Activated CD8-positive, alpha-beta T cell treated with anti-CD3 and anti-CD28 coated beads, Interleukin-2, amount 10 ng/mL, durations not matched to agents 7 days and 5 days (primary cell): ENCODE results near the gene LRP2. TPM values are rescaled to one million over a fixed set of nuclear protein-coding genes. Genes with fewer than 3 reads are reported as not detected.

ENCODE experiments used
- ATAC-seq: fragments of 150-1000 bp; cut with Tn5 transposase; one replicate; pipeline ENCODE4 v1.10.0; 2021; ENCODE audit warnings: moderate library complexity
- CTCF ChIA-PET: fragments of 350-600 bp; sonication (Branson Sonifier 250); formaldehyde crosslinking; loops from one replicate; lab custom pipeline; 2021; ENCODE audit warnings: antibody characterized with exemption; lab: Charles Lee
- POLR2A ChIA-PET: fragments of 350-600 bp; sonication (Branson Sonifier 250); formaldehyde crosslinking; loops from one replicate; lab custom pipeline; 2021; ENCODE audit warnings: antibody characterized with exemption; lab: Charles Lee
- DNase-seq: peaks from one replicate; pipeline ENCODE4 v3.0.0-alpha.2; 2020
- H3K27ac Mint-ChIP-seq: one replicate; pipeline ENCODE4 v1.8.0; 2021; ENCODE audit warnings: mild to moderate bottlenecking, mixed read lengths
- H3K27me3 Mint-ChIP-seq: one replicate; pipeline ENCODE4 v1.8.0; 2021; ENCODE audit warnings: low read depth, mixed read lengths
- H3K36me3 Mint-ChIP-seq: one replicate; pipeline ENCODE4 v1.8.0; 2021; ENCODE audit warnings: low read depth, mixed read lengths
- H3K4me1 Mint-ChIP-seq: one replicate; pipeline ENCODE4 v1.8.0; 2021; ENCODE audit warnings: low read depth, mixed read lengths
- H3K4me3 Mint-ChIP-seq: one replicate; pipeline ENCODE4 v1.8.0; 2021; ENCODE audit warnings: mild to moderate bottlenecking, mixed read lengths
- H3K9me3 Mint-ChIP-seq: one replicate; pipeline ENCODE4 v1.8.0; 2022; ENCODE audit warnings: mixed read lengths; ENCODE audit not compliant: insufficient read depth
- total RNA-seq, 2 experiments: library from RNA; stranded (reverse); gene quantifications; one replicate each; pipeline ENCODE4 v1.2.3, GENCODE V29; 2021

LRP2 gene
- total RNA-seq, 2 experiments from 2014 or later = 0.03 to 0.21 TPM

DNA sequence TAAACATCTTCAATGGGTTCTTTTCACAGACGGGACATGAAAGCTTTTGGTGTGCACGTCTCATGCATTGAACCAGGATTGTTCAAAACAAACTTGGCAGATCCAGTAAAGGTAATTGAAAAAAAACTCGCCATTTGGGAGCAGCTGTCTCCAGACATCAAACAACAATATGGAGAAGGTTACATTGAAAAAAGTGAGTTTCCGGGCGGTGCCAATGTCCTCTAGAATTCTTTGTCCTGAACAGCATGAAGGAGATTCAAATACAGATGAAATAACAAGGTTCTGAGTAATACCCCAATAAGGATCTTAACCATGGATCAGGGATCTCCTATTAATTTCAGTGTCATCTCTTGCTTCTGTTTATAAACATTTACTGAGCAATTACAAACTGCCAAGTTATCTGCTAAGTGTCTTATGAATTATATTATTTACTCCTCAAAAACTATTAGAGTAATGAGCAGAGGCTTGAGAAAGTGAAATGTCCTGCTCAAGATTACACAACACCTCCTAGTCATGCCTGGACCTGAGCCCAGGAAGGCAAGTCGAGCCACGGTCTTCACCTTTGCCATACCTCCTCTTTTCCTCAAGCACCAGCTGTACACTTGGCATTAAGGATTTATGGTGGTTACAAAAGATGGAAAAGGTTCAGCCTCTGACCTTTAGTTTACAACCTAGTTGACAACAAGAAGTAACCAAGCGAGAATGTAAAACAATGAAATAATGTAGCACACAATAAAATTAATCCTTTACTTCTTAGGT lies 270.4 kb downstream of the LRP2 start:
- no peak for DNase-seq
- CTCF ChIA-PET = no interaction called here
- H3K4me1 Mint-ChIP-seq = peaks cover 18% of the 10 kb centered on the region
- no peaks in the 10 kb centered on the region for H3K9me3 Mint-ChIP-seq
- H3K4me3 Mint-ChIP-seq = no peak overlapping the region
- POLR2A ChIA-PET = no interaction called here
- H3K36me3 Mint-ChIP-seq = peaks cover 2% of the 10 kb centered on the region
- H3K27me3 Mint-ChIP-seq = peaks cover 2% of the 10 kb centered on the region
- no peak overlapping the region for H3K27ac Mint-ChIP-seq
- ATAC-seq = no peak

DNA sequence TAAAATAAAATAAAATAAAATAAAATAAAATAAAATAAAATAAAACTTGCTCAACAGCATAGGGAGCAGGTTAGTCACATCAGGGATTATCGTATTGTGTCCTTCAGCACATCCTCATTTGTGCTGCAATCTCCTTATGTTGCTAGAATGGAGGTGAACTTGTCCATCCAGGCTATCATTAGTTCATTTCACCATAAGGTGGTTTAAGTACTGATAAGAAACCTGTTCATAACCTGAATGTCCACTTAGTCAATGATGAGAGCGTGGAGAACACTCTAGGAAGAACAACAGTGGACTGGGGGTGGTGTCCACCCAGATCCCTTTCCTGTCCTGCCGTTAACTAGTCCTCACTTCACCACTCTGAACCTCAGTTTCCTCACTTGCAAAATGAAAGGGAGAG lies 271.1 kb downstream of the LRP2 start:
- Mint-ChIP-seq H3K27me3 (peaks cover 2% of the 10 kb centered on the region), H3K27ac (no peak overlapping the region), H3K9me3 (no peaks in the 10 kb centered on the region), H3K4me3 (no peak overlapping the region), H3K36me3 (peaks cover 2% of the 10 kb centered on the region), H3K4me1 (peaks cover 12% of the 10 kb centered on the region)
- CTCF ChIA-PET = no interaction called here
- ATAC-seq (no peak), DNase-seq (no peak)
- POLR2A ChIA-PET = no interaction called here

DNA sequence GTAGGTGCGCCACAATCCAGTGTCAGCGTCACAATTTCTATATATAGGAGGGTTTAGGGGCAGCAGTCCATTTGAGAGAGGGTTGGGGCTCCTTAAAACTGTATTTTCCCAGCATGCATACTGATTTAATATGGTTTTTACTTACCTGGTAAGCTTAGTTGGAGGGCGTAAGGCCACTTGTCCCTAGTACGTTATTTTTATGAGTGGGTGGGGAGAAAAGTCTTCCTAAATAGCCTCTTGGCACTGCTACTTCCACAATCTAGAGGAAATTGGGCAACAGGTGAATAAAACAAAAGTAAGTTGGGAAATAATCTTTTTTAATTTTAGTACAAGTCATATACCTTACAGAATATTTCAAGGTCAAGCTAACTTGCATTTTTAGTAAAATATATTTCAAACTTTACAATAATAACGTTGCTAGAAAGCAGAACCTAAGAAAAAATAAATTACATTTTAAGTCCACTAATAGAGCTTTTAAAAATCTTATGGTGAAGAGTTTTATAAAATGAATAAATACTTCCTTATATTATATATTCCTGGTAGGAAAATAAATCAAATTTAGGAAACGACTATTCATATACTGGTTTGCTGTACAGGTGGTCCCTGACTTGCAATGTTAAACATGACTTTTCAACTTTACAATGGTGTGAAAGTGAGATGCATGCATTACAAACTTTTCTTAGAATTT lies 272.1 kb downstream of the LRP2 start:
- DNase-seq (no peak), ATAC-seq (no peak)
- H3K36me3 Mint-ChIP-seq = peaks cover 2% of the 10 kb centered on the region
- H3K27me3 Mint-ChIP-seq = peaks cover 6% of the 10 kb centered on the region
- POLR2A ChIA-PET = no interaction called here
- no peak overlapping the region for H3K4me3 Mint-ChIP-seq
- no peaks in the 10 kb centered on the region for H3K9me3 Mint-ChIP-seq
- H3K27ac Mint-ChIP-seq = no peak overlapping the region
- peaks cover 2% of the 10 kb centered on the region for H3K4me1 Mint-ChIP-seq
- CTCF ChIA-PET = interaction anchor here (1.3 kb wide), 1 partner anchor 20 kb away, joined by 3 read pairs; no protein-coding TSS in a partner anchor

DNA sequence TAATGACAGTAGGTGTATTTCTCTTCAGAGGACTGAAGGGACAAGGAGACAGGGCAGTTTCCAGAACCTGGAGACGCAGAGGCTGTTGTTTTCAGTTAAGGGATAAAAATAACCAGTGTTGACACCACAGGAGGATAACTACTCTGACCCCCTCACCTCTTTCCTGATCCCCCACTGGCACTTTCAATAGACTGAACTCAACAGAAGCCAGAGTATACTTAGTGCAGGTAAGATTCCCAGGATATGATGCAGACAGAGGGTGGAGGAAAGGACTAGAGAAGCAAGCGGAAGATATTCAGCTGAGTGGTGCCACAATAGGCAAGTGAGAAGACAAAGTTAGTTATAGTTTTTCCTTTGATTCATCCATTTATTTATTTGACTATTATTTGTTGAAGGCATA lies 273.2 kb downstream of the LRP2 start:
- Mint-ChIP-seq H3K36me3 (peaks cover 2% of the 10 kb centered on the region), H3K27ac (no peak overlapping the region), H3K4me1 (no peaks in the 10 kb centered on the region), H3K27me3 (peaks cover 11% of the 10 kb centered on the region), H3K4me3 (no peak overlapping the region), H3K9me3 (no peaks in the 10 kb centered on the region)
- CTCF ChIA-PET = no interaction called here
- ATAC-seq (no peak), DNase-seq (no peak)
- POLR2A ChIA-PET = no interaction called here

DNA sequence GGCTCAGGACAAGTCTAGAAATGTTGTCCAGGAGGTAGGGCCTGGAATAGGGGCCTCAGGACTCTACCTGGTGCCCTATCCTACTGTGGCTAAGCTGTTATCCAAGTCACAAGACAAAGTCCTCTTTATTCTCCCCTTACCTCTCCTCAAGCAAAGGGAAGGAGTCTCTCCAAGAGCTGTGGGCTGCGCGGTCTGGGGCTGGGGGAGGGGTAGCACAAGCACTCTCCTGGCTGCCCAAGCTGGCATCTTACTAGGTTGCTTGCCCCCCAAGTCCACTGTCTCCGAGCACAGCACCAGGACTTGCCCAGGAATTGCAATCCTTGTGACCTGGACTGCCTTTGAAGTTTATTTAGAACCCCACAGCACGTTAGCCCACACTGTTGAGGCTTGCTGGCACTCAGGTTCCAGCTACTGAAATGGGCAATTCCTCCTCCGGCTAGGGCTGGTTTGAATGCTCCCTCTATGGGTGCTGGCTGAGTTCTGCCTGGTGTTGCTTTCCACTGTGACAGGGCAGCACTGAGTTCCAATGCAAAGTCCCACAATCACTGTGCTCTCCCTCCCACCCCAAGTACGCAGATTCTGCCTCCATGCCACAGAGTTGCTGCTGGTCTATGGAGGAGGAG lies 274.5 kb downstream of the LRP2 start:
- ChIA-PET POLR2A (no interaction called here), CTCF (interaction anchor here (0.6 kb wide), 1 partner anchor 31 kb away, joined by 3 read pairs; no protein-coding TSS in a partner anchor)
- no peak for ATAC-seq
- no peaks in the 10 kb centered on the region for H3K9me3 Mint-ChIP-seq
- no peaks in the 10 kb centered on the region for H3K4me1 Mint-ChIP-seq
- no peak overlapping the region for H3K27ac Mint-ChIP-seq
- no peak overlapping the region for H3K4me3 Mint-ChIP-seq
- no peaks in the 10 kb centered on the region for H3K36me3 Mint-ChIP-seq
- no peak for DNase-seq
- peaks cover 11% of the 10 kb centered on the region for H3K27me3 Mint-ChIP-seq

DNA sequence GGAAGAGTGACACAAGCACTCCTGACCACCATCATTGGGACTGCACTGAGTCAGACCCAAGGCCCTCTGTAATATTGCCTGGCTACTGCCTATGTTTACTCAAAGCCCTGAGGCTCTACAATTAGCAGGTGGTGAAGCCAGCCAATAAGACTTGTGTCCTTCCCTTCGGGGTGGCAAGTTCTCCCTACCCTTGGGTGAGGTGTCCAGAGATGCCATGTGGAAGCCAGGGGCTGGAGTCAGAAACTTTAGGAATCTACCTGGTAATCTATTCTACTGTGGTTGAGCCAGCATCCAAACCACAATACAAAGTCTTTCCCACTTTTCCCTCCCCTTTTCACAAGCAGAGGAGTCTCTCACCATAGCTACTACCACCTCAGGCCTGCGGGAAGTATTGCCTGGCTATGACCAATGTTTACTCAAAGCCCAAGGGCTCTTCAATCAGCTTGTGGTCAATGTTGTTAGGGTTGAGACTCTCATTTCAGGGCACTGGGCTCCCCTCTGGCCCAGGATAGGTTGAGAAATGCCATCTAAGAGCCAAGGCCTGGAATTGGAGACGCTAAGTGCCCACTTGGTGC lies 275.4 kb downstream of the LRP2 start:
- peaks cover 11% of the 10 kb centered on the region for H3K27me3 Mint-ChIP-seq
- no peak overlapping the region for H3K27ac Mint-ChIP-seq
- H3K4me1 Mint-ChIP-seq = no peaks in the 10 kb centered on the region
- no peaks in the 10 kb centered on the region for H3K9me3 Mint-ChIP-seq
- DNase-seq (no peak), ATAC-seq (no peak)
- H3K4me3 Mint-ChIP-seq = no peak overlapping the region
- ChIA-PET CTCF (no interaction called here), POLR2A (no interaction called here)
- H3K36me3 Mint-ChIP-seq = no peaks in the 10 kb centered on the region

DNA sequence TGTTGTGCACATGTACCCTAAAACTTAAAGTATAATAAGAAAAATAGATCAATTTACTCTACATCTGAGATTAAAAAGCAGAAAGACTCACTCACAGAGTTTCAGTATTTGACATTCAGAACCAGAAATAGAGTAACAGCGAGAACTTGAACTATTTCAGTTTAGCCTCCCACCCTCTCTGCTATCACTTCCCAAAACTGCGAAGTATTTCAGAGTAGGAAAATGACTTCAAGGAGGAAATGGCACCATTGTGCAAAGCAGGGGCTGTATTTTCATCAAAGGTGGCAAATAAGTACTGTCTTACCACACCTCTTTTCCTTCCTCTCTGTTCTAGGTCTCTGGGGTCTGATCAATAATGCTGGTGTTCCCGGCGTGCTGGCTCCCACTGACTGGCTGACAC lies 279.3 kb downstream of the LRP2 start:
- H3K4me3 Mint-ChIP-seq = no peak overlapping the region
- ChIA-PET POLR2A (no interaction called here), CTCF (interaction anchor here (1.2 kb wide), 1 partner anchor 27 kb away, joined by 4 read pairs; no protein-coding TSS in a partner anchor)
- H3K9me3 Mint-ChIP-seq = no peaks in the 10 kb centered on the region
- no peaks in the 10 kb centered on the region for H3K4me1 Mint-ChIP-seq
- H3K27me3 Mint-ChIP-seq = peaks cover 12% of the 10 kb centered on the region
- ATAC-seq = no peak
- no peak for DNase-seq
- H3K27ac Mint-ChIP-seq = no peak overlapping the region
- no peaks in the 10 kb centered on the region for H3K36me3 Mint-ChIP-seq

DNA sequence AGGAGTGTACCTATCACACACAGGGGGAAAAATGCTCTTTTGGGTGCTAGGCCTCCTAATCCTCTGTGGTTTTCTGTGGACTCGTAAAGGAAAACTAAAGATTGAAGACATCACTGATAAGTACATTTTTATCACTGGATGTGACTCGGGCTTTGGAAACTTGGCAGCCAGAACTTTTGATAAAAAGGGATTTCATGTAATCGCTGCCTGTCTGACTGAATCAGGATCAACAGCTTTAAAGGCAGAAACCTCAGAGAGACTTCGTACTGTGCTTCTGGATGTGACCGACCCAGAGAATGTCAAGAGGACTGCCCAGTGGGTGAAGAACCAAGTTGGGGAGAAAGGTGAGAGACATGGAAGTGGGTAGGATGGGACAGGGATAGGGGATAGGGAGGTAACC lies 280.8 kb downstream of the LRP2 start:
- Mint-ChIP-seq H3K27me3 (peaks cover 12% of the 10 kb centered on the region), H3K9me3 (no peaks in the 10 kb centered on the region), H3K4me1 (no peaks in the 10 kb centered on the region), H3K4me3 (no peak overlapping the region), H3K36me3 (no peaks in the 10 kb centered on the region), H3K27ac (peak overlapping the region; percentile 9)
- ChIA-PET POLR2A (no interaction called here), CTCF (no interaction called here)
- DNase-seq (no peak), ATAC-seq (no peak)

DNA sequence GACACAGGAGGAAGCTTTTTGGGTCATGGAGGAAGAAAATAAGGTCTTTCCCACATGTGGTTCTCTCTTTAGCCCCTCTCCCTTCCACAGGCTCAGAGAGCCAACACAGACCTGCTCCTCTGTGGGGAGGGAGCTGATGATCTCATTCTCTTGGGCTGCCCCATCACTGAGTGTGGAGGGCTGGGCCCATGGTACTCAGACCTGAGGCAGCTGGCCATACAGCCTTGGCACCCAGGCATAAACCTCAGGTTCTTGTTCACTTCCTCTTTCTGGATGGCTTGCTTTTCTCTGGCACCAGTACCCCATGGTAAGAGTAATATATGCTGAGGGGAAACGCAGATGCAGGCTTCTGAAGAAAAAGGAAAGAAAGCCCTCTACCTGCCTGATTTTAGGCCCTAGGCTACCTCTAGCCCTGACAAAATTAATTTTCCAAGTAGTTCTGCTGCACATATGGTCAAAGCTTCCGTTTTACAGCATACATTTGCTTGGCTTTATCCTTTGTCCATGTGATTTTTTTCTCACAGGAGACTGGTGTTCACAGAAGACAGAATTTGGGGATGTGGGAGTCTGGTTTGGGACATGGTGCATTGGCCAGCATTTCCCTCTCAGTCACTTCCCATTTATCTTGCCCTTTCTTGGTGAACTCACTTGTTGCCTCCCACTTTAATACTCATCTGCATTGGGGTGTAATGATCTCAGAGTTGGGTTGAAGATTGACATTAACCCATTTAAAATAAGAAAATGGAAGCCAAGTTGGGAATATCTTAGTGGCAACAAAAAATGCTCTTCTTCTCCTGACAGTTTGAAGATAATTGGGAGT lies 281.9 kb downstream of the LRP2 start:
- ATAC-seq (no peak), DNase-seq (no peak)
- POLR2A ChIA-PET = no interaction called here
- H3K9me3 Mint-ChIP-seq = no peaks in the 10 kb centered on the region
- no peaks in the 10 kb centered on the region for H3K36me3 Mint-ChIP-seq
- no peak overlapping the region for H3K4me3 Mint-ChIP-seq
- peaks cover 8% of the 10 kb centered on the region for H3K27me3 Mint-ChIP-seq
- CTCF ChIA-PET = no interaction called here
- no peak overlapping the region for H3K27ac Mint-ChIP-seq
- H3K4me1 Mint-ChIP-seq = no peaks in the 10 kb centered on the region

DNA sequence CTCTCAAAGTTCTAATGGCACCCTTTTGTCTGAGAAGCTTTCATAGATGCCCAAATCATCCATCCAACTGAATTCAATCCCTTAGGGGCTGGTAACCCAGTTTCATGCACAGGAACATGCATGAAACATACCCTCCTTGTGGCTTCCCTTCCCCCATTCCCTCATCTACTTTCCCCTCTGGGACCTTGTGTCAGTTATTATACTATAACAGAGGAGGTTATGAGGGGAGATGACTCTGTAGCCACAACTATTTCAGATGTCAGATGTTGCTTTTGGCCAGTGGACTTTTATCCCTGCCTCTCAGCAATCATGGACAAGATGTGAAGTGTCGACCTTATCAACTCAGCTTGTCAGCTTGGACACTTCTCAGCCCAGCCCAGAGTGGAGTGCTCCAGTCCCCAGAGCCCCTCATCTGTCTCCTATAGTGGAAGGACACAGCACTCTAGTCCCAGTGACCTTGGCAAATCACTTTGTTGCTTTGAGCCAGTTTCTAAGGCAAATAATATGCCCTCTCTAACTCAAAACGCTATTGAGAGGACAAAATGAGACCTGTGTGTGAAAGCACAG lies 284.6 kb downstream of the LRP2 start:
- Mint-ChIP-seq H3K36me3 (no peaks in the 10 kb centered on the region), H3K4me1 (no peaks in the 10 kb centered on the region), H3K9me3 (no peaks in the 10 kb centered on the region), H3K27me3 (peaks cover 3% of the 10 kb centered on the region), H3K4me3 (no peak overlapping the region), H3K27ac (no peak overlapping the region)
- ChIA-PET POLR2A (no interaction called here), CTCF (no interaction called here)
- ATAC-seq = no peak
- DNase-seq = no peak
